K562 (cell line): ENCODE data around the gene BRICD5. TPM values are rescaled to one million over a fixed set of nuclear protein-coding genes. Genes with fewer than 3 reads are reported as not detected.

Experiments
- CBFB ChIP-seq: sonication (generic); formaldehyde crosslinking; IDR thresholded peaks from 2 replicates; pipeline ENCODE4 v1.4.0; 2020; ENCODE audit warnings: mild to moderate bottlenecking, missing genetic modification reagents
- FUS ChIP-seq: fragments of 200-400 bp; formaldehyde crosslinking; optimal IDR thresholded peaks from 2 replicates; pipeline ENCODE3; 2017; ENCODE audit warnings: low read depth, low read length
- HMBOX1 ChIP-seq: sonication (generic); IDR thresholded peaks from 2 replicates; pipeline ENCODE4 v1.6.1; 2016
- KHSRP ChIP-seq: fragments of 450-650 bp; IDR thresholded peaks from 2 replicates; pipeline ENCODE4 v1.6.1; 2017
- MXI1 ChIP-seq: IDR thresholded peaks from 2 replicates; pipeline ENCODE4 v1.6.1; 2011; ENCODE audit warnings: low read depth, mild to moderate bottlenecking, improper control_type of control experiment, low read length
- NFATC3 ChIP-seq: fragments of 450-650 bp; IDR thresholded peaks from 2 replicates; pipeline ENCODE4 v1.6.1; 2017; ENCODE audit warnings: mild to moderate bottlenecking
- PCBP1 ChIP-seq: fragments of 200-400 bp; formaldehyde crosslinking; IDR thresholded peaks from 2 replicates; pipeline ENCODE4 v1.6.1; 2018; ENCODE audit warnings: mild to moderate bottlenecking, low read depth, low read length; ENCODE audit not compliant: poor library complexity, severe bottlenecking
- POLR2A ChIP-seq: fragments of 450-650 bp; conservative IDR thresholded peaks from 2 replicates; pipeline ENCODE4 v1.6.1; 2016
- POLR2AphosphoS2 ChIP-seq: IDR thresholded peaks from 2 replicates; pipeline ENCODE4 v1.6.1; 2012; ENCODE audit warnings: low read length, improper control_type of control experiment
- POLR2AphosphoS5 ChIP-seq: IDR thresholded peaks from 2 replicates; pipeline ENCODE4 v1.6.1; 2011; ENCODE audit warnings: mild to moderate bottlenecking, low read depth, low read length, moderate library complexity; ENCODE audit not compliant: control insufficient read depth, insufficient read depth
- RBFOX2 ChIP-seq: fragments of 200-400 bp; formaldehyde crosslinking; IDR thresholded peaks from 2 replicates; pipeline ENCODE4 v1.6.1; 2017; ENCODE audit warnings: low read depth, mild to moderate bottlenecking, low read length, moderate library complexity
- RERE ChIP-seq: sonication (generic); formaldehyde crosslinking; IDR thresholded peaks from 2 replicates; pipeline ENCODE4 v1.8.0; 2023; ENCODE audit warnings: missing genetic modification reagents, mild to moderate bottlenecking, borderline replicate concordance
- TAF15 ChIP-seq: fragments of 200-400 bp; formaldehyde crosslinking; IDR thresholded peaks from 2 replicates; pipeline ENCODE4 v1.6.1; 2017; ENCODE audit warnings: mild to moderate bottlenecking, low read depth, low read length, moderate library complexity
- TAL1 ChIP-seq: fragments of 450-650 bp; IDR thresholded peaks from 2 replicates; pipeline ENCODE4 v1.6.1; 2016; ENCODE audit warnings: mild to moderate bottlenecking
- TARDBP ChIP-seq: fragments of 450-650 bp; IDR thresholded peaks from 2 replicates; pipeline ENCODE4 v1.6.1; 2016
- YBX1 ChIP-seq: fragments of 450-650 bp; IDR thresholded peaks from 2 replicates; pipeline ENCODE4 v1.7.1; 2016; ENCODE audit warnings: mild to moderate bottlenecking
- ZKSCAN3 ChIP-seq: fragments of 250-450 bp; sonication (Bioruptor Pico); IDR thresholded peaks from 2 replicates; pipeline ENCODE4 v1.4.0; 2020
- ZNF431 ChIP-seq: sonication (generic); formaldehyde crosslinking; IDR thresholded peaks from 2 replicates; pipeline ENCODE4 v1.8.0; 2022; ENCODE audit warnings: mild to moderate bottlenecking, missing genetic modification reagents
- ZNF655 ChIP-seq: fragments of 250-450 bp; sonication (Bioruptor Pico); IDR thresholded peaks from 2 replicates; pipeline ENCODE4 v1.5.0; 2021
- ZNF707 ChIP-seq: fragments of 250-450 bp; sonication (Bioruptor Pico); conservative IDR thresholded peaks from 2 replicates; pipeline ENCODE4 v1.8.0; 2022; ENCODE audit warnings: inconsistent platforms, mild to moderate bottlenecking, moderate library complexity
- ZNF830 ChIP-seq: fragments of 250-450 bp; sonication (Bioruptor Pico); IDR thresholded peaks from 2 replicates; pipeline ENCODE4 v1.5.0; 2021; ENCODE audit warnings: mild to moderate bottlenecking
- polyA plus RNA-seq, 8 experiments: library from polyadenylated mRNA; depleted of rRNA in 4 of 8; stranded (reverse) in 5 of 8; unstranded in 3 of 8; fragments of >200 nt; fragmentation: Nextera tagmentation in 2 of 8; fragmentation: Illumina TruSeq in 1 of 8; extraction: Ambion mirVana in 2 of 8; extraction: Trizol in 1 of 8; gene quantifications; 2 replicates each; pipeline versions ENCODE4 v1.2.1 to v1.2.3, GENCODE V29; 2011 to 2014; ENCODE audit warnings: inconsistent platforms in 1 of 8, missing spikeins in 1 of 8
- total RNA-seq, 7 experiments: library from RNA; depleted of rRNA in 6 of 7; stranded (reverse); fragments of >200 nt in 6 of 7; fragmentation: Illumina TruSeq in 2 of 7; extraction: Trizol in 2 of 7; gene quantifications; 2 replicates each; pipeline versions ENCODE4 v1.2.1 to v1.2.3, GENCODE V29; 2011 to 2021; ENCODE audit warnings: low replicate concordance in 1 of 7

BRICD5 gene
- total and polyA plus RNA-seq, 9 of the 15 experiments (the other 6 are each of a cell fraction or from before 2014, with no cell fraction given), result 0.24 to 15.1 (median 2.4) TPM; not detected in 1

- no peak for TF ChIP-seq RERE
- TF ChIP-seq PCBP1, result no peak
- no peak for TF ChIP-seq ZNF431
- peak; percentile 4; the same call in 1 of the 2 replicates for TF ChIP-seq POLR2AphosphoS5
- no peak for TF ChIP-seq YBX1
- no peak for TF ChIP-seq ZKSCAN3 (CRISPR knock-in tag)
- TF ChIP-seq FUS, result no peak
- no peak for TF ChIP-seq TARDBP
- TF ChIP-seq NFATC3, result no peak
- no peak for TF ChIP-seq TAF15
- no peak for TF ChIP-seq ZNF830 (CRISPR knock-in tag)
- TF ChIP-seq MXI1, result no peak
- TF ChIP-seq HMBOX1, result no peak
- peak; percentile 60; the same call in 1 of the 2 replicates for TF ChIP-seq POLR2AphosphoS2
- TF ChIP-seq ZNF707 (CRISPR knock-in tag), result no peak
- peak; percentile 19; the same call in 1 of the 2 replicates for TF ChIP-seq RBFOX2
- no peak for TF ChIP-seq TAL1
- TF ChIP-seq CBFB (CRISPR knock-in tag), result no peak
- TF ChIP-seq ZNF655 (CRISPR knock-in tag), result no peak
- peak; percentile 8; the same call in 1 of the 2 replicates for TF ChIP-seq POLR2A
- no peak for TF ChIP-seq KHSRP
Observed at GRCh38 chr16:2238838-2239675, 28.4 kb upstream of the BRICD5 start (continued).
